ENCODE results near the gene ARSG. TPM values are rescaled to one million over a fixed set of nuclear protein-coding genes. Genes with fewer than 3 reads are reported as not detected.

The ARSG gene
- total and polyA plus RNA-seq, 2 donors (not counting 3 experiments of a cell fraction or from before 2014, with no cell fraction given) = 3.9 to 7.0 TPM

GRCh38 chr17:68356949-68357455 lies 65.7 kb downstream of the ARSG start:
- Histone ChIP-seq H3K9me1 (replicated peaks; ENCODE audit: control insufficient read depth, extremely low read depth, insufficient read depth, low read length) (no peaks in the 10 kb centered on the region), H3K4me3 (replicated peaks in 1 of 3; ENCODE audit: insufficient read depth in 1 of 3, low read depth in 1 of 3, low read length in 3 of 3) (no peak overlapping the region), H3K27me3 (ENCODE audit: control insufficient read depth in 2 of 2, insufficient read depth in 2 of 2, low read length in 2 of 2) (no peaks in the 10 kb centered on the region), H4K20me1 (replicated peaks; ENCODE audit: control insufficient read depth, extremely low read depth, insufficient read depth, low read length) (no peaks in the 10 kb centered on the region), H3K9me3 (replicated peaks; ENCODE audit: control insufficient read depth, insufficient read depth, low read length) (no peaks in the 10 kb centered on the region), H3K9ac (replicated peaks; ENCODE audit: extremely low read depth, insufficient read depth, low read length) (no peak overlapping the region), H3K4me1 (ENCODE audit: control insufficient read depth, extremely low read depth, insufficient read depth, low read length) (peaks cover 14% of the 10 kb centered on the region), H3K4me2 (ENCODE audit: insufficient read depth, low read length) (no peak overlapping the region), H2AFZ (ENCODE audit: low read depth, low read length) (no peak overlapping the region), H3K27ac (ENCODE audit: insufficient read depth, low read depth, low read length) (no peak overlapping the region), H3K36me3 (ENCODE audit: control insufficient read depth in 2 of 2, extremely low read depth in 1 of 2, insufficient read depth in 2 of 2, low read length in 2 of 2) (no peaks in the 10 kb centered on the region), H3K79me2 (ENCODE audit: control insufficient read depth, insufficient read depth, low read length) (no peaks in the 10 kb centered on the region)
- TF ChIP-seq MAX (IDR thresholded peaks at IDR 0.05; ENCODE audit: insufficient read depth, insufficient read length) = no peak
- TF ChIP-seq POLR2A (IDR thresholded peaks at IDR 0.05; ENCODE audit: low read depth, low read length) = no peak
- TF ChIP-seq FOS (IDR thresholded peaks at IDR 0.05; ENCODE audit: borderline replicate concordance, insufficient read depth, low read length) = no peak
- no peak for TF ChIP-seq JUN (IDR thresholded peaks at IDR 0.05; ENCODE audit: borderline replicate concordance, insufficient read depth, insufficient read length, low read depth)
- POLR2A ChIA-PET = no interaction called here
- DNase-seq (ENCODE audit: low read depth, low spot score) (no peak), FAIRE-seq (no peak)
- no TSS peak for BruUV-seq (replicated peaks)
- intact Hi-C loops (cut with micrococcal nuclease) = no loop called here
- dilution Hi-C loops (cut with MboI; ENCODE audit: extremely low pct_ligation_motif_present, low sequenced_read_pairs) = no loop called here
- CTCF ChIA-PET = interaction anchor here (0.8 to 1.4 kb wide), 4 partner anchors 18 to 42 kb away, joined by 3 to 6 read pairs (median 3); no protein-coding TSS in a partner anchor

GRCh38 chr17:68357886-68358285 lies 66.6 kb downstream of the ARSG start:
- Histone ChIP-seq H3K4me3 (replicated peaks in 1 of 3; ENCODE audit: insufficient read depth in 1 of 3, low read depth in 1 of 3, low read length in 3 of 3) (no peak overlapping the region), H3K9me3 (replicated peaks; ENCODE audit: control insufficient read depth, insufficient read depth, low read length) (no peaks in the 10 kb centered on the region), H4K20me1 (replicated peaks; ENCODE audit: control insufficient read depth, extremely low read depth, insufficient read depth, low read length) (no peaks in the 10 kb centered on the region), H3K36me3 (ENCODE audit: control insufficient read depth in 2 of 2, extremely low read depth in 1 of 2, insufficient read depth in 2 of 2, low read length in 2 of 2) (no peaks in the 10 kb centered on the region), H3K9me1 (replicated peaks; ENCODE audit: control insufficient read depth, extremely low read depth, insufficient read depth, low read length) (no peaks in the 10 kb centered on the region), H3K4me1 (ENCODE audit: control insufficient read depth, extremely low read depth, insufficient read depth, low read length) (peaks cover 14% of the 10 kb centered on the region), H3K27me3 (ENCODE audit: control insufficient read depth in 2 of 2, insufficient read depth in 2 of 2, low read length in 2 of 2) (no peaks in the 10 kb centered on the region), H2AFZ (ENCODE audit: low read depth, low read length) (no peak overlapping the region), H3K27ac (ENCODE audit: insufficient read depth, low read depth, low read length) (no peak overlapping the region), H3K79me2 (ENCODE audit: control insufficient read depth, insufficient read depth, low read length) (no peaks in the 10 kb centered on the region), H3K4me2 (ENCODE audit: insufficient read depth, low read length) (no peak overlapping the region), H3K9ac (replicated peaks; ENCODE audit: extremely low read depth, insufficient read depth, low read length) (no peak overlapping the region)
- no peak for FAIRE-seq
- intact Hi-C loops (cut with micrococcal nuclease) (no loop called here), dilution Hi-C loops (cut with MboI; ENCODE audit: extremely low pct_ligation_motif_present, low sequenced_read_pairs) (no loop called here)
- TF ChIP-seq EZH2 (IDR thresholded peaks at IDR 0.05; ENCODE audit: borderline replicate concordance, low read depth, low read length, severe bottlenecking) (no peak), MYC (IDR thresholded peaks at IDR 0.05; ENCODE audit: low read depth, low read length) (no peak), GATA2 (IDR thresholded peaks at IDR 0.05; ENCODE audit: insufficient read depth, insufficient read length, low read depth, low read length) (no peak), FOS (IDR thresholded peaks at IDR 0.05; ENCODE audit: borderline replicate concordance, insufficient read depth, low read length) (no peak)
- ChIA-PET CTCF (interaction anchor here (1.3 to 1.4 kb wide), 2 partner anchors 31 to 41 kb away, joined by 3 read pairs; no protein-coding TSS in a partner anchor), POLR2A (no interaction called here)
- DNase-seq (ENCODE audit: low read depth, low spot score) = no peak
- BruUV-seq (replicated peaks) = no TSS peak
